ENCODE data around the gene TAS1R3.

GRCh38 chr1:1319646-1319941 is 11.5 kb upstream of the TAS1R3 start:
- TF ChIP-seq CTCF (conservative IDR thresholded peaks at IDR 0.05 in 1 of 2, IDR thresholded peaks at IDR 0.05 in 1 of 2; ENCODE audit: extremely low read depth in 1 of 2, insufficient read depth in 1 of 2, low read depth in 1 of 2, low read length in 2 of 2): no peak
- no peak for TF ChIP-seq EZH2 (IDR thresholded peaks at IDR 0.05; ENCODE audit: borderline replicate concordance, low read length)
